NCI-H1436 treated with DMSO at 0.1 percent for 48 hours (cell line): ENCODE results near the gene TYSND1.
"Not testable (repeated sequence)": the region's sequence is repeated elsewhere in the genome, so short reads cannot be mapped to it uniquely, and the experiment has no call there.

Experiments
- DNase-seq: peaks from one replicate; lab custom pipeline; 2025; lab: John Stamatoyannopoulos, UW

The TYSND1 gene

GRCh38 chr10:70146489-70147258 is at the start of gene TYSND1:
Gene TYSND1 (minus strand): TSS chr10:70146700. CDS start chr10:70146586, 114 bp downstream.
- DNase-seq: peak; percentile 96

- no peak for DNase-seq
Observed at GRCh38 chr10:70193391-70193844, 46.9 kb upstream of the TYSND1 start.

GRCh38 chr10:70192326-70192968 is 45.9 kb upstream of the TYSND1 start:
- no peak for DNase-seq

- DNase-seq: no peak
Observed at GRCh38 chr10:70191972-70192305, 45.4 kb upstream of the TYSND1 start.

- no peak for DNase-seq
Observed at GRCh38 chr10:70191161-70191971, 44.9 kb upstream of the TYSND1 start.

- DNase-seq: no peak
Observed at GRCh38 chr10:70190581-70190980, 44.1 kb upstream of the TYSND1 start.

GRCh38 chr10:70190102-70190501 is 43.6 kb upstream of the TYSND1 start:
- DNase-seq: no peak

GRCh38 chr10:70188768-70189167 is 42.3 kb upstream of the TYSND1 start:
- DNase-seq: no peak

GRCh38 chr10:70186571-70186970 is 40.1 kb upstream of the TYSND1 start:
- no peak for DNase-seq

- no peak for DNase-seq
Observed at GRCh38 chr10:70186090-70186489, 39.6 kb upstream of the TYSND1 start.

- no peak for DNase-seq
Observed at GRCh38 chr10:70183304-70183703, 36.8 kb upstream of the TYSND1 start.

- not testable (repeated sequence) for DNase-seq
Observed at GRCh38 chr10:70179209-70179608, 32.7 kb upstream of the TYSND1 start.

- DNase-seq: no peak
Observed at GRCh38 chr10:70178139-70178725, 31.7 kb upstream of the TYSND1 start.

GRCh38 chr10:70176441-70176840 is 29.9 kb upstream of the TYSND1 start:
- DNase-seq: no peak

- no peak for DNase-seq
Observed at GRCh38 chr10:70175516-70175915, 29.0 kb upstream of the TYSND1 start.

GRCh38 chr10:70174058-70174741 is 27.7 kb upstream of the TYSND1 start:
- no peak for DNase-seq

- DNase-seq: no peak
Observed at GRCh38 chr10:70169649-70170364, 23.3 kb upstream of the TYSND1 start.

GRCh38 chr10:70169011-70169410 is 22.5 kb upstream of the TYSND1 start:
- no peak for DNase-seq

GRCh38 chr10:70167246-70167645 is 20.7 kb upstream of the TYSND1 start:
- DNase-seq: no peak

- no peak for DNase-seq
Observed at GRCh38 chr10:70166394-70166793, 19.9 kb upstream of the TYSND1 start.

GRCh38 chr10:70164163-70164562 is 17.7 kb upstream of the TYSND1 start:
- no peak for DNase-seq
